HUES64 (cell line): ENCODE measurements around the gene OTOGL.

Experiments
- H3K27ac ChIP-seq: 2 replicates; pipeline ENCODE4 v1.7.0; 2013; ENCODE audit warnings: low read depth, low read length, inconsistent platforms
- H3K27me3 ChIP-seq: 2 replicates; pipeline ENCODE4 v1.6.1; 2013; ENCODE audit warnings: mild to moderate bottlenecking, low read length; ENCODE audit not compliant: insufficient read depth
- H3K36me3 ChIP-seq: 2 replicates; pipeline ENCODE4 v1.6.1; 2013; ENCODE audit warnings: mild to moderate bottlenecking, low read length; ENCODE audit not compliant: insufficient read depth
- H3K4me1 ChIP-seq: 2 replicates; pipeline ENCODE4 v1.6.1; 2013; ENCODE audit warnings: mild to moderate bottlenecking, low read length, moderate library complexity; ENCODE audit not compliant: insufficient read depth
- H3K4me3 ChIP-seq: 2 replicates; pipeline ENCODE4 v1.5.1; 2013; ENCODE audit warnings: mild to moderate bottlenecking, low read length, moderate library complexity
- H3K9ac ChIP-seq: 2 replicates; pipeline ENCODE4 v1.6.1; 2013; ENCODE audit warnings: mild to moderate bottlenecking, low read depth, low read length
- H3K9me3 ChIP-seq: 2 replicates; pipeline ENCODE4 v1.6.1; 2013; ENCODE audit warnings: low read depth, low read length; ENCODE audit not compliant: insufficient read depth
- WGBS: fragments of 150-250, 120-280 bp; methylation state at CpG from one replicate; pipeline ENCODE4 v1.1.7; 2013; ENCODE audit warnings: missing lambda C conversion rate; 5-methylcytosine and 5-hydroxymethylcytosine counted together

The OTOGL gene

GRCh38 chr12:80377140-80377794 is 277.9 kb downstream of the OTOGL start:
- Histone ChIP-seq H3K36me3 (no peaks in the 10 kb centered on the region), H3K27me3 (no peaks in the 10 kb centered on the region), H3K4me3 (no peak overlapping the region), H3K4me1 (no peaks in the 10 kb centered on the region), H3K9ac (no peak overlapping the region), H3K27ac (no peak overlapping the region), H3K9me3 (no peaks in the 10 kb centered on the region)
- 92% methylated on average over 3 of the region's 4 CpGs for WGBS

DNA sequence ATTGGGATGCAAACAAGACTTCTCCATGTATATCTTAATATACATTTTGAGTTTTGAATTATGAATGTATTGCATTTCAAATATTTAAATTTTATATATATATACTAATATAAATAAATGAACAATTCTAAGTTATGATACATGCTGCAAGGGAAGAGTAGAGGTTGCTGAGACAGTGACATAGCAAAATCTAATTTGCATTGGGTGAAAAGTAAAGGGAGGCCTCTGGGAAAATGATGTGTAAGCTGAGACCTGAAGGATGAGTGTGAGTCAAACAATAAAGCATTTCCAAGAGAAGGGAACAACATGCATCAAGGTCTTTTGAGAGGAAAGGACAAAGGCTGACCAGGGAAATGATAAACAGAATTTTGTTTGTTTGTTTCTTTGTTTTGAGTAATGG is 281.8 kb downstream of the OTOGL start:
- H3K4me1 ChIP-seq = no peaks in the 10 kb centered on the region
- no peaks in the 10 kb centered on the region for H3K9me3 ChIP-seq
- H3K9ac ChIP-seq = no peak overlapping the region
- no peaks in the 10 kb centered on the region for H3K36me3 ChIP-seq
- H3K4me3 ChIP-seq = no peak overlapping the region
- no peaks in the 10 kb centered on the region for H3K27me3 ChIP-seq
- no peak overlapping the region for H3K27ac ChIP-seq

DNA sequence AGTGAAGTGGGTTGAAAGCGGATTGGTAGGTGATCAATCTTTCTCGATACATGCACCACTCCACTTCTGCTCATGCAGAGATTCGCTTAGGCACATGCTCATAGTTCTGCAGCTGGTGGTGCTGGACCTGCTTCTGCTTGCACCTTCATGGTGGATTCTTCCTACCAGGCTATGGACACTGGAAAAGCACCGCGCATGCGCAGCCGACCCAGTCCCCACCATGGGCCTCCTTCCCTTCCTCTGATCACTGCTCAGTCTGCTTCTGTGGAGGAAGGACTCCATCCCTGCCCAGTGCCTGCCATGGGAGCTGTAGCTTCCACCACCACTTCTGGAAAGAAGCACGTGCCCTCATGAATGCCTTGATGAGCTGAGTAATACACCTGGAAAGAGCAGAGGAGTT is 282.9 kb downstream of the OTOGL start:
- WGBS = 97% methylated on average over 8 of the region's 8 CpGs
- H3K27me3 ChIP-seq = no peaks in the 10 kb centered on the region
- H3K9me3 ChIP-seq = no peaks in the 10 kb centered on the region
- no peaks in the 10 kb centered on the region for H3K4me1 ChIP-seq
- no peak overlapping the region for H3K4me3 ChIP-seq
- H3K9ac ChIP-seq = no peak overlapping the region
- no peaks in the 10 kb centered on the region for H3K36me3 ChIP-seq
- no peak overlapping the region for H3K27ac ChIP-seq

DNA sequence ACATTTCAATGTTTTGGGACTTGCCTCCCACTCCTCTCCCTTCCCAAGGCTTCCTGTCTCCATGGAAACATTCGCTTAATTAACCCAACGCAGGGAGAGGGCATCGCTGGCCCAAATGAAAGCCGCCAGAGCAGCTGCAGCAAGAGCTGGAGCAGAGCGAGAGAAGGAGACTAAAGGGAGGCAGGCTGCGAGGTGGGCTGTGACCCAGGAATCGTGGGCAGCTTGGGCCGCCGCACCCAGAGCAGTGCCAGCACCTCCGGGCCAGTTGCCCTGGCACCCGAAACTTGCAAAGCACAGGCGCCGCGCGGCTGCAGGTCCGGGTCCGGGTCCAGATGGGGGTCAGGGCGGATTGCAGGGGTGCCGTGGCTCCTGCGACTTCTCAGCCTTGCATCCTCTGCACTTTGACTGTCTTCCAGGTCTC is 301.2 kb downstream of the OTOGL start:
- Histone ChIP-seq H3K4me3 (no peak overlapping the region), H3K4me1 (no peaks in the 10 kb centered on the region), H3K36me3 (no peaks in the 10 kb centered on the region), H3K27me3 (no peaks in the 10 kb centered on the region), H3K9me3 (no peaks in the 10 kb centered on the region), H3K9ac (no peak overlapping the region), H3K27ac (no peak overlapping the region)
- WGBS = 92% methylated on average over 20 of the region's 20 CpGs

GRCh38 chr12:80401191-80401590 is 301.9 kb downstream of the OTOGL start:
- Histone ChIP-seq H3K9ac (no peak overlapping the region), H3K4me1 (no peaks in the 10 kb centered on the region), H3K27ac (no peak overlapping the region), H3K9me3 (no peaks in the 10 kb centered on the region), H3K4me3 (no peak overlapping the region), H3K36me3 (no peaks in the 10 kb centered on the region), H3K27me3 (no peaks in the 10 kb centered on the region)
- 100% methylated on average over 2 of the region's 3 CpGs for WGBS

GRCh38 chr12:80404629-80405028 is 305.3 kb downstream of the OTOGL start:
- WGBS = 81% methylated on average over 2 of the region's 2 CpGs
- no peaks in the 10 kb centered on the region for H3K27me3 ChIP-seq
- no peaks in the 10 kb centered on the region for H3K9me3 ChIP-seq
- no peak overlapping the region for H3K27ac ChIP-seq
- H3K9ac ChIP-seq = no peak overlapping the region
- H3K4me1 ChIP-seq = no peaks in the 10 kb centered on the region
- no peak overlapping the region for H3K4me3 ChIP-seq
- H3K36me3 ChIP-seq = no peaks in the 10 kb centered on the region

DNA sequence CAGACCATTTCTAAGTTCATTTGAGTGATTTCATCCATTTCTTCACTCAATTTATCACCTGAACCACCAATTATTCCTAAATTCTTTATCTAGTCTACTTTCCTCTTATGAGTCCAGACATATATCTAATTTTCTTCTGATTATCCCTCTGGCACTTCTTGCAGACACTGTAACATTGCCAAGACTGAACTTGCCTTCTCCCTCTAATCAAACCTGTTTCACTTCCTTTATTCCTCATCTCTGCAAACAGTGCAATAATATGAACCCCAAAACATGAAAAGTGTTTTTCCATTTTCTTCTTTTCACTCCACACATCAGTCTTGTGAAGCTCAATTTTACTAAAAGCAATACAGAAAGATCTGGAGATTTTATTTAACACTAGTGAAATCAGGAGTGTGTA is 306.9 kb downstream of the OTOGL start:
- Histone ChIP-seq H3K4me1 (no peaks in the 10 kb centered on the region), H3K4me3 (no peak overlapping the region), H3K27ac (no peak overlapping the region), H3K9me3 (no peaks in the 10 kb centered on the region), H3K36me3 (no peaks in the 10 kb centered on the region), H3K9ac (no peak overlapping the region), H3K27me3 (no peaks in the 10 kb centered on the region)

DNA sequence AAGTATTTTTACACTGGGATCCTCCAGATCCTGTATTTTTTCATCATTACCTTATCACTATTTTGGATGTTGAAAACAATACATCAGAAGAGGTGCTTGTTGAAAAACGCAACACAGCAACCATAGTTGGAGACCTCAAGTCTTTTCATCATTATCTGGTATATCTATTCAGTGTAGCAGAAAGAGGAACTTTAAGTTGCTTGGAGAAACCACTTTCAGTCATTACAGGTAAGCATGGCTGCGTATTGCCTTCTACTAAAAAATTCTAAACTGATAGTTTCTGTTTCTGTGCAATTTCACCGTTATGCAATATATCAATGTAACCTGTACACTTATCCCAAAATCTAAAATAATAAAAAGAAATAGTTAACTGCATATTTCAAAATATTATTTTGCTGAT is 312.4 kb downstream of the OTOGL start:
- WGBS = 66% methylated on average over 3 of the region's 3 CpGs

GRCh38 chr12:80412343-80412953 is 313.1 kb downstream of the OTOGL start:
- H3K9ac ChIP-seq = no peak overlapping the region
- no peaks in the 10 kb centered on the region for H3K36me3 ChIP-seq
- H3K4me1 ChIP-seq = no peaks in the 10 kb centered on the region
- H3K27me3 ChIP-seq = no peaks in the 10 kb centered on the region
- H3K27ac ChIP-seq = no peak overlapping the region
- H3K4me3 ChIP-seq = no peak overlapping the region
- WGBS = 33% methylated on average over 1 of the region's 3 CpGs
- no peaks in the 10 kb centered on the region for H3K9me3 ChIP-seq

More for the DNA sequence above, 312.4 kb downstream of the OTOGL start:
- Histone ChIP-seq H3K36me3 (no peaks in the 10 kb centered on the region), H3K4me3 (no peak overlapping the region), H3K27me3 (no peaks in the 10 kb centered on the region), H3K9me3 (no peaks in the 10 kb centered on the region), H3K4me1 (no peaks in the 10 kb centered on the region), H3K27ac (no peak overlapping the region), H3K9ac (no peak overlapping the region)

DNA sequence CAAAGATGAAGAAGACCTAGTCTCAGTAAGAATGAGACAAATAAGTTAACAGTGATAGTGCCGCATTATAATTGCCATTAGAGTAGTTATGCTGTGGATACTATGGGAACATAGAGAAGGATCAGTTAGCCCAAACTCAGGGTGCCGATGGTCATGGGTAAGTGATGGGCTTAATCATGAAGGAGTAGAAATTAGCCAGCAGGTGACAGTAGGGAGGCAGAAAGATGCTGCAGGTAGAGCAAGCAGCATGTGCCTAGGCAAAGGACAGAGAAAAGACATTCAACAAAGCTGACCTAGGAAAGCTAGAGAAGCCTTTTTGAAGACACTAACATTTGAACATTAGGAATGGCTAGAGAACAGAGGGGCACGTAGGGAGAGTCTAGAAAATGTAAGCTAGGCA is 314.1 kb downstream of the OTOGL start:
- WGBS = 90% methylated on average over 3 of the region's 3 CpGs
- Histone ChIP-seq H3K27ac (no peak overlapping the region), H3K36me3 (no peaks in the 10 kb centered on the region), H3K27me3 (no peaks in the 10 kb centered on the region), H3K9me3 (no peaks in the 10 kb centered on the region), H3K4me3 (no peak overlapping the region), H3K9ac (no peak overlapping the region), H3K4me1 (no peaks in the 10 kb centered on the region)

- no peaks in the 10 kb centered on the region for H3K9me3 ChIP-seq
- H3K27me3 ChIP-seq = no peaks in the 10 kb centered on the region
- no CpG with 5 or more reads among the region's 1 CpG for WGBS
- no peak overlapping the region for H3K9ac ChIP-seq
- no peaks in the 10 kb centered on the region for H3K4me1 ChIP-seq
- H3K27ac ChIP-seq = no peak overlapping the region
- H3K36me3 ChIP-seq = no peaks in the 10 kb centered on the region
- no peak overlapping the region for H3K4me3 ChIP-seq
Measured at GRCh38 chr12:80415466-80415865, 316.1 kb downstream of the OTOGL start.

GRCh38 chr12:80419644-80420043 is 320.3 kb downstream of the OTOGL start:
- Histone ChIP-seq H3K4me1 (no peaks in the 10 kb centered on the region), H3K27me3 (no peaks in the 10 kb centered on the region), H3K4me3 (no peak overlapping the region), H3K36me3 (no peaks in the 10 kb centered on the region), H3K27ac (no peak overlapping the region), H3K9ac (no peak overlapping the region), H3K9me3 (no peaks in the 10 kb centered on the region)
